Muscle layer of duodenum (tissue), 2 donors: ENCODE results near the gene RABGGTA.
"Not testable (repeated sequence)": the region's sequence is repeated elsewhere in the genome, so short reads cannot be mapped to it uniquely, and the experiment has no call there.

ENCODE experiments used
- H3K27ac ChIP-seq: one replicate; pipeline ENCODE4 v1.7.0; 2013; ENCODE audit warnings: mild to moderate bottlenecking, low read length
- H3K27me3 ChIP-seq: one replicate; pipeline ENCODE4 v1.7.0; 2013; ENCODE audit warnings: low read depth, mild to moderate bottlenecking, control low read depth, low read length
- H3K36me3 ChIP-seq, 2 donors: one replicate each; pipeline ENCODE4 v1.7.0; 2013; ENCODE audit warnings: low read length in 2 of 2, control low read depth in 1 of 2, mild to moderate bottlenecking in 1 of 2; ENCODE audit not compliant: insufficient read depth in 2 of 2, control insufficient read depth in 1 of 2
- H3K4me1 ChIP-seq, 2 donors: one replicate each; pipeline ENCODE4 v1.7.0; 2013; ENCODE audit warnings: low read length in 2 of 2, mild to moderate bottlenecking in 2 of 2, control low read depth in 1 of 2, moderate library complexity in 1 of 2; ENCODE audit not compliant: insufficient read depth in 2 of 2, control insufficient read depth in 1 of 2
- H3K4me3 ChIP-seq, 2 donors: one replicate each; pipeline ENCODE4 v1.7.0; 2013; ENCODE audit warnings: low read length in 2 of 2, low read depth in 1 of 2, mild to moderate bottlenecking in 1 of 2
- H3K9me3 ChIP-seq, 2 donors: one replicate each; pipeline ENCODE4 v1.7.0; 2013; ENCODE audit warnings: low read length in 2 of 2, control low read depth in 1 of 2, mild to moderate bottlenecking in 1 of 2; ENCODE audit not compliant: control insufficient read depth in 1 of 2
- donor health status: healthy.

RABGGTA gene

GRCh38 chr14:24232645-24233537 is 38.5 kb downstream of the RABGGTA start, which contains the start of gene GMPR2:
GMPR2 (plus strand) TSS chr14:24232929; CDS start chr14:24233254, 325 bp downstream.
- peak within 1 kb of the TSS; percentile 95 for H3K27ac ChIP-seq
- peaks cover 4 to 28% of the 10 kb centered on the region in 2 donors for H3K4me1 ChIP-seq
- H3K36me3 ChIP-seq: peaks cover 23 to 25% of the 10 kb centered on the region in 2 donors
- H3K27me3 ChIP-seq: no peaks in the 10 kb centered on the region
- peak within 1 kb of the TSS; percentile 86 to 97 for H3K4me3 ChIP-seq
- H3K9me3 ChIP-seq: no peaks in the 10 kb centered on the region

GRCh38 chr14:24232121-24232644 is 39.2 kb downstream of the RABGGTA start, which contains the start of gene NEDD8:
NEDD8 (minus strand) TSS chr14:24232367; CDS start chr14:24232267, 100 bp downstream.
- peak within 1 kb of the TSS; percentile 95 for H3K27ac ChIP-seq
- no peaks in the 10 kb centered on the region for H3K9me3 ChIP-seq
- H3K36me3 ChIP-seq: peaks cover 16 to 18% of the 10 kb centered on the region in 2 donors
- H3K4me1 ChIP-seq: peaks cover 4 to 28% of the 10 kb centered on the region in 2 donors
- peak within 1 kb of the TSS; percentile 86 to 97 for H3K4me3 ChIP-seq
- H3K27me3 ChIP-seq: no peaks in the 10 kb centered on the region

GRCh38 chr14:24231263-24232120 is 39.9 kb downstream of the RABGGTA start:
- H3K36me3 ChIP-seq: peaks cover 9 to 11% of the 10 kb centered on the region in 2 donors
- H3K27ac ChIP-seq: peak overlapping the region; percentile 78
- no peaks in the 10 kb centered on the region for H3K27me3 ChIP-seq
- peak overlapping the region; percentile 86 to 97 for H3K4me3 ChIP-seq
- H3K9me3 ChIP-seq: no peaks in the 10 kb centered on the region
- H3K4me1 ChIP-seq: peaks cover 4 to 28% of the 10 kb centered on the region in 2 donors

- Histone ChIP-seq H3K4me3 (no peak overlapping the region), H3K27me3 (no peaks in the 10 kb centered on the region), H3K9me3 (no peaks in the 10 kb centered on the region), H3K4me1 (peaks cover 4 to 22% of the 10 kb centered on the region in 2 donors), H3K36me3 (no peaks in the 10 kb centered on the region), H3K27ac (no peak overlapping the region)
Observed at GRCh38 chr14:24228902-24229301, 42.5 kb downstream of the RABGGTA start.

GRCh38 chr14:24226473-24226872 is 44.9 kb downstream of the RABGGTA start:
- no peaks in the 10 kb centered on the region for H3K27me3 ChIP-seq
- no peak overlapping the region for H3K27ac ChIP-seq
- no peaks in the 10 kb centered on the region for H3K36me3 ChIP-seq
- peaks cover 0 to 8% of the 10 kb centered on the region in 2 donors for H3K4me1 ChIP-seq
- no peak overlapping the region for H3K4me3 ChIP-seq
- H3K9me3 ChIP-seq: no peaks in the 10 kb centered on the region

- H3K9me3 ChIP-seq: no peaks in the 10 kb centered on the region
- no peaks in the 10 kb centered on the region for H3K36me3 ChIP-seq
- H3K4me3 ChIP-seq: no peak overlapping the region
- H3K27ac ChIP-seq: no peak overlapping the region
- no peaks in the 10 kb centered on the region for H3K4me1 ChIP-seq
- H3K27me3 ChIP-seq: no peaks in the 10 kb centered on the region
Observed at GRCh38 chr14:24224618-24225071, 46.8 kb downstream of the RABGGTA start.

- not testable (repeated sequence) for H3K4me3 ChIP-seq, H3K27ac ChIP-seq, H3K27me3 ChIP-seq, H3K36me3 ChIP-seq, H3K9me3 ChIP-seq, H3K4me1 ChIP-seq
Observed at GRCh38 chr14:24222987-24223386, 48.4 kb downstream of the RABGGTA start.

GRCh38 chr14:24219521-24219920 is 51.9 kb downstream of the RABGGTA start:
- H3K4me3 ChIP-seq: no peak overlapping the region

GRCh38 chr14:24219080-24219479 is 52.3 kb downstream of the RABGGTA start:
- H3K4me1 ChIP-seq: peaks cover under 1 to 11% of the 10 kb centered on the region in 2 donors
- H3K4me3 ChIP-seq: no peak overlapping the region
- no peaks in the 10 kb centered on the region for H3K27me3 ChIP-seq
- peaks cover 3 to 4% of the 10 kb centered on the region in 2 donors for H3K36me3 ChIP-seq
- no peaks in the 10 kb centered on the region for H3K9me3 ChIP-seq
- H3K27ac ChIP-seq: no peak overlapping the region

More at GRCh38 chr14:24219521-24219920, 51.9 kb downstream of the RABGGTA start:
- H3K36me3 ChIP-seq: peaks cover 3 to 4% of the 10 kb centered on the region in 2 donors
- peaks cover 0 to 6% of the 10 kb centered on the region in 2 donors for H3K4me1 ChIP-seq
- no peaks in the 10 kb centered on the region for H3K9me3 ChIP-seq
- no peak overlapping the region for H3K27ac ChIP-seq
- H3K27me3 ChIP-seq: no peaks in the 10 kb centered on the region

GRCh38 chr14:24216876-24217275 is 54.5 kb downstream of the RABGGTA start:
- not testable (repeated sequence) for H3K27me3 ChIP-seq, H3K9me3 ChIP-seq, H3K27ac ChIP-seq, H3K4me3 ChIP-seq, H3K36me3 ChIP-seq
- peaks cover 7 to 19% of the 10 kb centered on the region in 2 donors for H3K4me1 ChIP-seq

- Histone ChIP-seq H3K9me3 (no peaks in the 10 kb centered on the region), H3K36me3 (peaks cover 7 to 8% of the 10 kb centered on the region in 2 donors)
Observed at GRCh38 chr14:24216345-24216699, 55.1 kb downstream of the RABGGTA start.

More at GRCh38 chr14:24216345-24216699, 55.1 kb downstream of the RABGGTA start:
- Histone ChIP-seq H3K27ac (no peak overlapping the region), H3K4me3 (peak overlapping the region in 1 of 2 donors; percentile 94), H3K27me3 (no peaks in the 10 kb centered on the region), H3K4me1 (peaks cover 7 to 24% of the 10 kb centered on the region in 2 donors)
